ENCODE measurements around the gene ZNF559.
"Not testable (repeated sequence)": the region's sequence is repeated elsewhere in the genome, so short reads cannot be mapped to it uniquely, and the experiment has no call there.

ZNF559 gene

DNA sequence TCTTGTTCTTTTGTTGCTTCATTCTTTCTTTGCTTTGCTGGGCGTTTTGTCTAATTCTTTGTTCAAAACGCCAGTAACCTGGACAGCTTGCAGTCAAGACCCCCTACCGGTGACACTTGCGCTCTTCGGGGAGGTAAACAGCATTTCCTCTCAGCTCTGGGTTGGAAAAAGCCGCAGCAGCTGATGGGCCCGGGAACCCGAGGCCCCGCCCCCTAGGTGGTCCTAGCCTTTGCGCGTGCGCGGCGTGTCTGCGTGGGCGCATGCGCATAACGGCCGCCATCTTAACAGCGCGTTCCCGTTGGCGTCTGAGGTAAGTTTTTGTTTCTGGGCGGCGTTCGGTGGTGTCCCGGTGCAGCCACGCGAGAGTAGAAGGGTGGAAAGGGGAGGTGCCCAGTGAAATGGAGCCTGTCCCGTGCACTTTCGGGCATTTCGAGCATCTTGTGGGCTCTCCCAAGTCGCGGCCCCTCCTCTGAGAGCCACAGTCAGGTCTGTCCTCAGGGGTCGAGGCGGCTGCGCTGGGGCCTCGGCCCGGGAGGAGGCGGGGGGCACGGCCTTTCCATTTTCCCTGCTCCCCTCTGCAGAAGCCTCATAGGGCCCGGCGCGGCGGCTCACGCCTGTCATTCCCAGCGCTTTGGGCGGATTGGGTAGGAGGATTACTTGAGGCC is at the start of gene ZNF559:
TSS of gene ZNF559 (plus strand) at position 261 of the 665 bp plus-strand sequence. CDS start 14,371 bp downstream, outside the sequence.
- peak; percentile 5 for TF ChIP-seq CTCF (IDR thresholded peaks at IDR 0.05)
- H3K27me3 ChIP-seq: no peaks in the 10 kb centered on the region
- peak within 1 kb of the TSS; percentile 89 for H3K27ac ChIP-seq
- H3K4me1 ChIP-seq (ENCODE audit: control insufficient read depth in 1 of 2, insufficient read depth in 1 of 2, low read depth in 1 of 2, low read length in 1 of 2): peaks cover 6 to 11% of the 10 kb centered on the region in 2 experiments
- no peaks in the 10 kb centered on the region for H3K36me3 ChIP-seq
- peaks cover 12% of the 10 kb centered on the region for H3K9me3 ChIP-seq
- peak within 1 kb of the TSS; percentile 80 to 92 for H3K4me3 ChIP-seq (ENCODE audit: low read depth in 1 of 2, low read length in 1 of 2)

DNA sequence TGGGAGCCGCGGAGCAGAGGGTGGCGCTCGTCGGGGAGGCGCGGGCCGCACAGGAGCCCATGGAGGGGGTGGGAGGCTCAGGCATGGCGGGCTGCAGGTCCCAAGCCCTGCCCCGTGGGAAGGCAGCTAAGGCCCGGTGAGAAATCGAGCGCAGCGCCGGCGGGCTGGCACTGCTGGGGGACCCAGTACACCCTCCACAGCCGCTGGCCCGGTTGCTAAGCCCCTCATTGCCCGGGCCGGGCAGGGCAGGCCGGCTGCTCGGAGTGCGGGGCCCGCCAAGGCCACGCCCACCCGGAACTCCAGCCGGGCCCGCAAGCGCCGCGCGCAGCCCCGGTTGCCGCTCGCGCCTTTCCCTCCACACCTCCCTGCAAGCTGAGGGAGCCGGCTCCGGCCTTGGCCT is 40.5 kb upstream of the ZNF559 start:
- not testable (repeated sequence) for H3K4me1 ChIP-seq (ENCODE audit: control insufficient read depth in 1 of 2, insufficient read depth in 1 of 2, low read depth in 1 of 2, low read length in 1 of 2); H3K9me3 ChIP-seq; H3K4me3 ChIP-seq (ENCODE audit: low read depth in 1 of 2, low read length in 1 of 2); H3K36me3 ChIP-seq; H3K27ac ChIP-seq
- H3K27me3 ChIP-seq: peaks cover 12% of the 10 kb centered on the region

DNA sequence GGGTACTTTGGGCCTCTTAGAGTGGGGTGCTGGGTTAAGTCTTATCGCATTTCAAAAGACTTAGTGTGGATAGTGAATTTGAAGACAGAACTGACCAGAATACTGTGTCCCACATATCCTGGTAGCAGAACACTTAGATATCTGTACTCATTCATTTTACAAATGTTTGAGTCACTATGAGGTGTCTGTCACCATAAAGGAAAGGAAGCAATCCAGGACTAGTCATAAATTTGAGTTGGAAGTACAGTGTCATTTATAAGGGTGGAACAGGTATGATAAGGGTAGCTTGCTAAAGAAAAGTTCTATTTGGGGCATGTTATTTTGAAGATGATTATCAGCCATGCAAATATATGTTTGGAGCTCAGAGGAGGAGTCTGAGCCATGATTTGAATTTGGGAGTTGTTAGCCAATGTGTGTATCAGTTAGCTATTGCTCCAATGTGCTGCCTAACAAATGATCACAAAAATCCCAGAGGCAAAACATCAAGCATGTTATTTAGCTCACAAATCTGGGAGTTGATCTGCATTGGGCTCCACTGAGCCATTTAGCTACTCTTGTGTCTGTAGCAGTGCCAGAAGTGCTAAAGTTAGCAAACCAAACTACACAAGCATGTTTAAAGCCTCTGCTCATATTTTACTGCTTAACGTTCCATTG is 34.6 kb upstream of the ZNF559 start:
- no peak overlapping the region for H3K4me3 ChIP-seq (ENCODE audit: low read depth in 1 of 2, low read length in 1 of 2)
- no peak overlapping the region for H3K27ac ChIP-seq
- H3K36me3 ChIP-seq: no peaks in the 10 kb centered on the region
- no peaks in the 10 kb centered on the region for H3K27me3 ChIP-seq
- no peak for TF ChIP-seq CTCF (IDR thresholded peaks at IDR 0.05)
- H3K9me3 ChIP-seq: peaks cover 18% of the 10 kb centered on the region
- no peaks in the 10 kb centered on the region for H3K4me1 ChIP-seq (ENCODE audit: control insufficient read depth in 1 of 2, insufficient read depth in 1 of 2, low read depth in 1 of 2, low read length in 1 of 2)

- Histone ChIP-seq H3K4me1 (ENCODE audit: control insufficient read depth in 1 of 2, insufficient read depth in 1 of 2, low read depth in 1 of 2, low read length in 1 of 2) (no peaks in the 10 kb centered on the region), H3K27ac (no peak overlapping the region), H3K4me3 (ENCODE audit: low read depth in 1 of 2, low read length in 1 of 2) (no peak overlapping the region), H3K9me3 (peaks cover 52% of the 10 kb centered on the region), H3K27me3 (no peaks in the 10 kb centered on the region), H3K36me3 (peaks cover 24% of the 10 kb centered on the region)
- no peak for TF ChIP-seq CTCF (IDR thresholded peaks at IDR 0.05)
These were observed 28.5 kb upstream of the ZNF559 start for GRCh38 chr19:9295411-9295849.

GRCh38 chr19:9296336-9296735 is 27.6 kb upstream of the ZNF559 start:
- Histone ChIP-seq H3K4me3 (ENCODE audit: low read depth in 1 of 2, low read length in 1 of 2) (no peak overlapping the region), H3K36me3 (peaks cover 34% of the 10 kb centered on the region), H3K27ac (no peak overlapping the region), H3K4me1 (ENCODE audit: control insufficient read depth in 1 of 2, insufficient read depth in 1 of 2, low read depth in 1 of 2, low read length in 1 of 2) (no peaks in the 10 kb centered on the region), H3K9me3 (peaks cover 60% of the 10 kb centered on the region), H3K27me3 (no peaks in the 10 kb centered on the region)
- no peak for TF ChIP-seq CTCF (IDR thresholded peaks at IDR 0.05)

DNA sequence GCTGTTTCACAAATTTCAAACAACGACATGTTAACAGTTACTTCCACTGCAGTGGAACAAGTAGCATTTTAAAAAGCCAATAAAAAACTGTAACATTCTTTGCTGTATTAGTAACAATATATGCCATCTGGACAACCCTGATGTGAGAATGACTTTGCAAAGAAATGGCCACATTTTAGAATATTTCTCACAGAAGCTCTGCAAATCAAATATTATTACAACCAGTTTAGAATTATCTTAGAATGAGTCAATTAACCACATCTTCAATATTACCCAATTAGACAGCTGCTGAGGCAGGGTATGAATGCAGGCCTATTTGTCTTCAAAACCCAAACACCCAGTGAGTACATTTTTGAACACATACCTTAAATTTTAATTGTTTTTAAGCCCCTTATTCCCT is 17.5 kb upstream of the ZNF559 start:
- Histone ChIP-seq H3K36me3 (peaks cover 19% of the 10 kb centered on the region), H3K4me3 (ENCODE audit: low read depth in 1 of 2, low read length in 1 of 2) (no peak overlapping the region), H3K4me1 (ENCODE audit: control insufficient read depth in 1 of 2, insufficient read depth in 1 of 2, low read depth in 1 of 2, low read length in 1 of 2) (peaks cover 16 to 19% of the 10 kb centered on the region in 2 experiments), H3K27ac (no peak overlapping the region), H3K27me3 (no peaks in the 10 kb centered on the region), H3K9me3 (no peaks in the 10 kb centered on the region)
- TF ChIP-seq CTCF (IDR thresholded peaks at IDR 0.05): no peak
